ENCODE data around the gene PTPRD. TPM values are rescaled to one million over a fixed set of nuclear protein-coding genes. Genes with fewer than 3 reads are reported as not detected.

PTPRD gene
- total RNA-seq, 1 experiment from 2014 or later: 1.8 TPM

DNA sequence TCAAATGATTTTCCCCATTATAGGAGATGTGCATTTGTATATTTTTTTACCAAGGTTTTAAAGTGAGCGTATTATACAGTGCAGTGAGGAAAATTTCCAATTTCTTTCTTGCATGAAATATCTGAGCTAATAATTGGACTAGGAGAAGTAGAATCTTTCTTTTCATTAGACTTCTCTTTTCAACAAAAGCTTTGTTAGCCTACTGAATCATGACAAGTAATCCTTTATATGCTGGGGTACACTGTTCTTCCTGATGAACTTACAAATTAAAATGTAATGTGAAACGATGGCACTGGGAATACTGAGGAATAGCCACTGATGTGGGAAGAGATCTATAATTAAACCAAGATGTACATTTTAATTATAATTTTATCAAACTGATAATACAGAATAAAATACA lies 829.6 kb downstream of the PTPRD start:
- CTCF ChIA-PET: no interaction called here
- Mint-ChIP-seq H3K4me1 (ENCODE audit: low read depth, unreplicated experiment) (no peaks in the 10 kb centered on the region), H3K36me3 (ENCODE audit: insufficient read depth, unreplicated experiment) (no peaks in the 10 kb centered on the region), H3K9me3 (ENCODE audit: low read depth, unreplicated experiment) (no peaks in the 10 kb centered on the region), H3K4me3 (ENCODE audit: low read depth, unreplicated experiment) (no peak overlapping the region), H3K27ac (ENCODE audit: unreplicated experiment) (no peak overlapping the region), H3K27me3 (ENCODE audit: unreplicated experiment) (no peaks in the 10 kb centered on the region)
- TF ChIP-seq, protein P1, sequence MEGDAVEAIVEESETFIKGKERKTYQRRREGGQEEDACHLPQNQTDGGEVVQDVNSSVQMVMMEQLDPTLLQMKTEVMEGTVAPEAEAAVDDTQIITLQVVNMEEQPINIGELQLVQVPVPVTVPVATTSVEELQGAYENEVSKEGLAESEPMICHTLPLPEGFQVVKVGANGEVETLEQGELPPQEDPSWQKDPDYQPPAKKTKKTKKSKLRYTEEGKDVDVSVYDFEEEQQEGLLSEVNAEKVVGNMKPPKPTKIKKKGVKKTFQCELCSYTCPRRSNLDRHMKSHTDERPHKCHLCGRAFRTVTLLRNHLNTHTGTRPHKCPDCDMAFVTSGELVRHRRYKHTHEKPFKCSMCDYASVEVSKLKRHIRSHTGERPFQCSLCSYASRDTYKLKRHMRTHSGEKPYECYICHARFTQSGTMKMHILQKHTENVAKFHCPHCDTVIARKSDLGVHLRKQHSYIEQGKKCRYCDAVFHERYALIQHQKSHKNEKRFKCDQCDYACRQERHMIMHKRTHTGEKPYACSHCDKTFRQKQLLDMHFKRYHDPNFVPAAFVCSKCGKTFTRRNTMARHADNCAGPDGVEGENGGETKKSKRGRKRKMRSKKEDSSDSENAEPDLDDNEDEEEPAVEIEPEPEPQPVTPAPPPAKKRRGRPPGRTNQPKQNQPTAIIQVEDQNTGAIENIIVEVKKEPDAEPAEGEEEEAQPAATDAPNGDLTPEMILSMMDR (IDR thresholded peaks at IDR 0.05; ENCODE audit: unreplicated experiment): no peak
- intact Hi-C loops (cut with micrococcal nuclease; ENCODE audit: unreplicated experiment): no loop called here
- DNase-seq: no peak
- BruUV-seq (replicated peaks): no TSS peak

DNA sequence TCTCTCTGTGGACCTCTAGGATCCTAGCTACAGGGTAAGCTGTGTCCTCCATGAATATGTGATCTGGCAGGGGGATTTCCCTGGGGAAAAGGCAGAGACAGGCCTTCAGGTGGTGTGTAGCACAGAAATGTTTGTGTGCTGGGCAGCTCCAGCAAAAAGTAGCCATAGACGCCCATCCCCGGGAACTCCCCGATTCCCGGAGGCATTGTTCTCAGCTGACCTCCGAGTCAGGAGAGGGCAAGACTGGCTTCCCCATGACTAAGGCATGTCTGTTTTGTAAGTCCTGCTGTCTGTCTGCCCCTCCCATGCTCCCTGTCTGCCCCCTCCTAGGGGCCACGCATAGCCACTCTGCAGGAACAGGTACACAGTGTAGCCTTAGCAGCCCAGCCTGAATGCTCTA lies 834.5 kb downstream of the PTPRD start:
- TF ChIP-seq, protein P1 (IDR thresholded peaks at IDR 0.05; ENCODE audit: unreplicated experiment): no peak
- intact Hi-C loops (cut with micrococcal nuclease; ENCODE audit: unreplicated experiment): no loop called here
- DNase-seq: no peak
- CTCF ChIA-PET: no interaction called here
- no peak overlapping the region for H3K27ac Mint-ChIP-seq (ENCODE audit: unreplicated experiment)
- H3K4me3 Mint-ChIP-seq (ENCODE audit: low read depth, unreplicated experiment): no peak overlapping the region
- H3K27me3 Mint-ChIP-seq (ENCODE audit: unreplicated experiment): no peaks in the 10 kb centered on the region
- BruUV-seq (replicated peaks): no TSS peak
- no peaks in the 10 kb centered on the region for H3K36me3 Mint-ChIP-seq (ENCODE audit: insufficient read depth, unreplicated experiment)
- no peaks in the 10 kb centered on the region for H3K4me1 Mint-ChIP-seq (ENCODE audit: low read depth, unreplicated experiment)
- H3K9me3 Mint-ChIP-seq (ENCODE audit: low read depth, unreplicated experiment): no peaks in the 10 kb centered on the region

DNA sequence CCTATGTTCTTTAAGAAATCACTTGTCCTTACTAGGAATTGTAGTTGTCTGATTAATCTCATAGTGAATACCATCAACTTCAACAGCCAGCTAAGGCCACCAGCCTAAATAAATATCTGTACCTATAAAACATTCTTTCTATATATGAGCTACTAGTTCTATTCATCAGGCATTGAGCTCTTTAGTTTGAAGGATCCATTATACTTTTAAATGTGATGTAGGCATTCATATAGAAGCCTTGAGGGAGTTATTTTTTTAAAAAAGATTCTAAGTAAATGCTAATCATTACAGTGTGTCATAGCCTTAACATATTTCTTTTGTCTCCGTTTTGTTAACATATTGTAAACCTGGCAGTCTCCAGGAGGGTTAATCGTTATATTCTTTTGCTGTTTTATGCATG lies 838.3 kb downstream of the PTPRD start:
- Mint-ChIP-seq H3K4me1 (ENCODE audit: low read depth, unreplicated experiment) (no peaks in the 10 kb centered on the region), H3K9me3 (ENCODE audit: low read depth, unreplicated experiment) (no peaks in the 10 kb centered on the region), H3K4me3 (ENCODE audit: low read depth, unreplicated experiment) (no peak overlapping the region), H3K27me3 (ENCODE audit: unreplicated experiment) (no peaks in the 10 kb centered on the region), H3K27ac (ENCODE audit: unreplicated experiment) (no peak overlapping the region), H3K36me3 (ENCODE audit: insufficient read depth, unreplicated experiment) (no peaks in the 10 kb centered on the region)
- TF ChIP-seq, protein P1 (IDR thresholded peaks at IDR 0.05; ENCODE audit: unreplicated experiment): no peak
- no TSS peak for BruUV-seq (replicated peaks)
- CTCF ChIA-PET: no interaction called here
- no peak for DNase-seq
- intact Hi-C loops (cut with micrococcal nuclease; ENCODE audit: unreplicated experiment): no loop called here

DNA sequence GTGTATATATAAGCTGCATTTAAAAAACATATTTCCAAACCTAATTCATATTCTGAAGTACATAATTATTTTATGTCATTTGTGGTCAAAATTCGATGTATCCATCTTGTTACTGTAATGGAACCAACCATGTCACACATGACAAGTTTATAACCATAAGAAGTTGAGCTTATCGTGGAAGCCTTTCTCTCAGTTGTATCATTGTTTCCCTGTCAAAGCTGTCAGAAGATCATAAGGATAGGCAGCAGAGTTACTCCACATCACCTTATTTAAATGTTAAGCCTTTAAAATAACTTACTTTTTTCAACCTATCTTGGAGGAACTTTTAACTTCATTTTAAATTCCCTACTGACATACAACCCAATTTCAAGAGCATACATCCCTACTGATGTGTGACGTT lies 841.5 kb downstream of the PTPRD start:
- intact Hi-C loops (cut with micrococcal nuclease; ENCODE audit: unreplicated experiment): no loop called here
- H3K36me3 Mint-ChIP-seq (ENCODE audit: insufficient read depth, unreplicated experiment): no peaks in the 10 kb centered on the region
- TF ChIP-seq, protein P1 (IDR thresholded peaks at IDR 0.05; ENCODE audit: unreplicated experiment): no peak
- no peaks in the 10 kb centered on the region for H3K9me3 Mint-ChIP-seq (ENCODE audit: low read depth, unreplicated experiment)
- CTCF ChIA-PET: no interaction called here
- no TSS peak for BruUV-seq (replicated peaks)
- no peak for DNase-seq
- H3K27ac Mint-ChIP-seq (ENCODE audit: unreplicated experiment): no peak overlapping the region
- no peaks in the 10 kb centered on the region for H3K27me3 Mint-ChIP-seq (ENCODE audit: unreplicated experiment)
- no peak overlapping the region for H3K4me3 Mint-ChIP-seq (ENCODE audit: low read depth, unreplicated experiment)
- no peaks in the 10 kb centered on the region for H3K4me1 Mint-ChIP-seq (ENCODE audit: low read depth, unreplicated experiment)

DNA sequence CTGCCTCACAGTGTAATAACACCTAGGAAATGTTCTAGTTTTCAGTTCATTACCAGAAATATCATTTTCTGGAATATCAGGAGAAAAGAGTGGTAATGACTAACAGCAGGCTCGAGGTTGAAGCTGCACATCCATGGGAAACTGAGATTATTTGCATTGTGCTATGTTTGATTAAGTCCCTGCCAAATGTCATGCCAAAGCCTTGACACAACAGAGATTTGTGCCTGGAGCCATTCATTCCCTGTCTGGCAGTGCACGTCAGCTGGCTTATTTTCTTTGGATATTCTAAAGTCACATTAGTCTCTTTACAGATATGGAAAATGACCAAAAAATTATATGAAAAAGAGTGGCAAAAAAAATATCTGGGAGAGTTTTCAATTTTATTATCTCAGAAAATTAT lies 848.0 kb downstream of the PTPRD start:
- TF ChIP-seq, protein P1 (IDR thresholded peaks at IDR 0.05; ENCODE audit: unreplicated experiment): no peak
- no peaks in the 10 kb centered on the region for H3K4me1 Mint-ChIP-seq (ENCODE audit: low read depth, unreplicated experiment)
- DNase-seq: no peak
- CTCF ChIA-PET: no interaction called here
- no peaks in the 10 kb centered on the region for H3K27me3 Mint-ChIP-seq (ENCODE audit: unreplicated experiment)
- BruUV-seq (replicated peaks): no TSS peak
- no peak overlapping the region for H3K27ac Mint-ChIP-seq (ENCODE audit: unreplicated experiment)
- no peak overlapping the region for H3K4me3 Mint-ChIP-seq (ENCODE audit: low read depth, unreplicated experiment)
- intact Hi-C loops (cut with micrococcal nuclease; ENCODE audit: unreplicated experiment): no loop called here
- H3K9me3 Mint-ChIP-seq (ENCODE audit: low read depth, unreplicated experiment): no peaks in the 10 kb centered on the region
- no peaks in the 10 kb centered on the region for H3K36me3 Mint-ChIP-seq (ENCODE audit: insufficient read depth, unreplicated experiment)

Measured in Calu3 (cell line).